Measurements from ENCODE around the gene SPEF1.

The SPEF1 gene

GRCh38 chr20:3728354-3728753 is 52.9 kb downstream of the SPEF1 start:
- DNase-seq = no peak

Data from suppressor macrophage treated with lipopolysaccharide for 4 hours (primary cell).